ENCODE measurements around the gene ZNF148.
A peak's percentile ranks its signal among the peaks of the same experiment; 100 is the strongest.

The ZNF148 gene

GRCh38 chr3:125220727-125221429 lies 154.2 kb downstream of the ZNF148 start:
- H3K4me3 ChIP-seq (ENCODE audit: low read depth in 1 of 2, low read length in 2 of 2), result no peak overlapping the region
- H3K9ac ChIP-seq (ENCODE audit: low read depth, low read length), result no peak overlapping the region
- no peaks in the 10 kb centered on the region for H3K9me3 ChIP-seq (ENCODE audit: insufficient read depth, low read length, severe bottlenecking)
- no peaks in the 10 kb centered on the region for H3K4me1 ChIP-seq (ENCODE audit: insufficient read depth, low read length)
- ATAC-seq (ENCODE audit: insufficient read depth, low read depth) (peak; percentile 37; the same call in 2 of the 3 replicates), DNase-seq (no peak)
- no peak overlapping the region for H3K4me2 ChIP-seq (ENCODE audit: insufficient read depth, low read length)
- H3K79me2 ChIP-seq (ENCODE audit: insufficient read depth, low read length), result no peaks in the 10 kb centered on the region
- no peak overlapping the region for H3K27ac ChIP-seq (ENCODE audit: low read length)
- no peak for TF ChIP-seq EZH2 (IDR thresholded peaks at IDR 0.05; ENCODE audit: borderline replicate concordance, low read depth, low read length, severe bottlenecking)
- no peak for TF ChIP-seq CTCF (IDR thresholded peaks at IDR 0.05; ENCODE audit: borderline replicate concordance, extremely low read depth, low read length, poor library complexity, severe bottlenecking)
- no peaks in the 10 kb centered on the region for H3K36me3 ChIP-seq (ENCODE audit: insufficient read depth, low read length)
- H4K20me1 ChIP-seq (ENCODE audit: insufficient read depth, low read length), result no peaks in the 10 kb centered on the region
- H3K27me3 ChIP-seq (ENCODE audit: insufficient read depth, low read length, poor library complexity), result no peaks in the 10 kb centered on the region
- H2AFZ ChIP-seq (ENCODE audit: low read depth, low read length), result no peak overlapping the region

GRCh38 chr3:125220183-125220582 lies 154.9 kb downstream of the ZNF148 start:
- Histone ChIP-seq H3K4me3 (ENCODE audit: low read depth in 1 of 2, low read length in 2 of 2) (no peak overlapping the region), H3K9ac (ENCODE audit: low read depth, low read length) (no peak overlapping the region), H2AFZ (ENCODE audit: low read depth, low read length) (no peak overlapping the region), H3K4me2 (ENCODE audit: insufficient read depth, low read length) (no peak overlapping the region), H3K36me3 (ENCODE audit: insufficient read depth, low read length) (no peaks in the 10 kb centered on the region), H3K4me1 (ENCODE audit: insufficient read depth, low read length) (0 out of 2 replicates have a peak, but pooled peaks cover under 1% of the 10 kb centered on the region), H3K9me3 (ENCODE audit: insufficient read depth, low read length, severe bottlenecking) (no peaks in the 10 kb centered on the region), H3K79me2 (ENCODE audit: insufficient read depth, low read length) (no peaks in the 10 kb centered on the region), H3K27ac (ENCODE audit: low read length) (no peak overlapping the region), H4K20me1 (ENCODE audit: insufficient read depth, low read length) (no peaks in the 10 kb centered on the region), H3K27me3 (ENCODE audit: insufficient read depth, low read length, poor library complexity) (no peaks in the 10 kb centered on the region)
- TF ChIP-seq EZH2 (IDR thresholded peaks at IDR 0.05; ENCODE audit: borderline replicate concordance, low read depth, low read length, severe bottlenecking) (no peak), CTCF (IDR thresholded peaks at IDR 0.05; ENCODE audit: borderline replicate concordance, extremely low read depth, low read length, poor library complexity, severe bottlenecking) (no peak)
- no peak for ATAC-seq (ENCODE audit: insufficient read depth, low read depth)
- no peak for DNase-seq

DNA sequence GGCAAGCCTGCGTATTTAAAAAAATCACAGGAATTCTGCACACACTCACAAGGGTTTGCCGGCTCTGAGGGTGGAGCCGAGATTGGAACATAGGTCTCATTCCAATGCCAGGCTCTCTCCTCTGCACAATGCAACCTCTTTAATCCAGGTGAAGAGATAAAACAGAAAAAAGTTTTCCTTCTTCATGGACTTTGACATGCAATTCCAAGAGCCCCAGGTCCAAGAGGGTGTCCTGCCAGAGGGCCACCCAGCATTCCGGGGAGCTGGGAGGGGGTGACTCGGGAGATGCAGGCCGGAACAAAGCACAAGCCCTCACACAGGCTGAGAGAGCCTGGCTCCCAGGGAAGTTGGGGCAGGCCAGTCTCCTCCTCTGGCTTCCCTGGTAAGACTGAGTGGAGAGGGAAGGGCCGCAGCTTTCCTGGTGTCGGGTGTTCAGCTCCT lies 155.8 kb downstream of the ZNF148 start:
- TF ChIP-seq EZH2 (IDR thresholded peaks at IDR 0.05; ENCODE audit: borderline replicate concordance, low read depth, low read length, severe bottlenecking) (no peak), CTCF (IDR thresholded peaks at IDR 0.05; ENCODE audit: borderline replicate concordance, extremely low read depth, low read length, poor library complexity, severe bottlenecking) (no peak)
- Histone ChIP-seq H3K36me3 (ENCODE audit: insufficient read depth, low read length) (no peaks in the 10 kb centered on the region), H3K79me2 (ENCODE audit: insufficient read depth, low read length) (no peaks in the 10 kb centered on the region), H3K9me3 (ENCODE audit: insufficient read depth, low read length, severe bottlenecking) (no peaks in the 10 kb centered on the region), H3K4me3 (ENCODE audit: low read depth in 1 of 2, low read length in 2 of 2) (no peak overlapping the region), H3K9ac (ENCODE audit: low read depth, low read length) (no peak overlapping the region), H2AFZ (ENCODE audit: low read depth, low read length) (no peak overlapping the region), H3K4me2 (ENCODE audit: insufficient read depth, low read length) (no peak overlapping the region), H3K27ac (ENCODE audit: low read length) (no peak overlapping the region), H3K4me1 (ENCODE audit: insufficient read depth, low read length) (peaks cover 10% of the 10 kb centered on the region), H3K27me3 (ENCODE audit: insufficient read depth, low read length, poor library complexity) (no peaks in the 10 kb centered on the region), H4K20me1 (ENCODE audit: insufficient read depth, low read length) (no peaks in the 10 kb centered on the region)
- no peak for DNase-seq
- no peak for ATAC-seq (ENCODE audit: insufficient read depth, low read depth)
